NCI-H526 treated with DMSO at 0.1 percent for 48 hours (cell line): ENCODE results near the gene SGF29.
"Not testable (repeated sequence)": the region's sequence is repeated elsewhere in the genome, so short reads cannot be mapped to it uniquely, and the experiment has no call there.

ENCODE experiments used
- DNase-seq: peaks from one replicate; lab custom pipeline; 2025; lab: John Stamatoyannopoulos, UW

SGF29 gene

GRCh38 chr16:28566233-28566925 is 12.7 kb downstream of the SGF29 start:
- not testable (repeated sequence) for DNase-seq

- no peak for DNase-seq
Measured at GRCh38 chr16:28567292-28567691, 13.6 kb downstream of the SGF29 start.

GRCh38 chr16:28569021-28569420 is 15.3 kb downstream of the SGF29 start:
- no peak for DNase-seq

- DNase-seq = no peak
Measured at GRCh38 chr16:28569968-28570752, 16.4 kb downstream of the SGF29 start.

- no peak for DNase-seq
Measured at GRCh38 chr16:28572696-28573510, 19.2 kb downstream of the SGF29 start.

GRCh38 chr16:28573738-28574718 is 20.3 kb downstream of the SGF29 start:
- no peak for DNase-seq

- no peak for DNase-seq
Measured at GRCh38 chr16:28574925-28575324, 21.2 kb downstream of the SGF29 start.

- DNase-seq = no peak
Measured at GRCh38 chr16:28575446-28576109, 21.9 kb downstream of the SGF29 start.

- DNase-seq = no peak
Measured at GRCh38 chr16:28580726-28581315, 27.1 kb downstream of the SGF29 start.

GRCh38 chr16:28585674-28586073 is 32.0 kb downstream of the SGF29 start:
- no peak for DNase-seq

DNA sequence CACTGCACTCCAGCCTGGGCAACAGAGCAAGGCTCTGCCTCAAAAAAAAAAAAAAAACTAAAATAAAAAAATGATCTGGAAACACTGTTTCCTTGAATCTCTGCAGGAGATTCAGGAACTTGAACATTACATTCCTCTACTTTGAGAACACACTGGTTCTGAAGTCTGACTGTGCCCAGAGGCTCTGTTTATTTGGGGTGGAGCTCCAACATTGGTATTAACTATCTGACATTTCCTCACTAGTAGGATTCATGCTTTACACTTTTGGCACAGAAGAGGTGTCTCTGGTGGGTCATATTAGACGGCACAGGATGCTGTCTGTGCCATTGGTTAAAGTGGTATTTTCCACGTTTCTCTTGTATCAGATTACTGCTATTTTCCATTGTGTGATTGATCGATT is 32.7 kb downstream of the SGF29 start:
- no peak for DNase-seq

GRCh38 chr16:28587386-28587785 is 33.7 kb downstream of the SGF29 start:
- DNase-seq = no peak

- DNase-seq = no peak
Measured at GRCh38 chr16:28589069-28589468, 35.3 kb downstream of the SGF29 start.

DNA sequence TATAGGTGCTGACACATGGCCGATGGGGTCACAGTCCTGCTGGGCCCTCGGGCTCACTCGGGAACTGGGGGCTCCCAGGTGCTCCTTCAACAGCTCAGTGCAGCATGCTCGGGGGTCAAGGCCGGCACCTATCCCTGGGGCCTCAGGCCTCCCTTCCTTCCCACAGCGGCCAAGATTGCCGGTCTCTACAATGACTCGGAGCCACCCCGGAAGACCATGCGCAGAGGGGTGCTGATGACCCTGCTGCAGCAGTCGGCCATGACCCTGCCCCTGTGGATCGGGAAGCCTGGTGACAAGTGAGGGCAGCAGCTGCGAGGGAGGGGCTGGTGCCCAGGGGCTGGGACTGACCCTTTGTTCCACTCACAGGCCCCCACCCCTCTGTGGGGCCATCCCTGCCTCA is 36.2 kb downstream of the SGF29 start:
- no peak for DNase-seq

DNA sequence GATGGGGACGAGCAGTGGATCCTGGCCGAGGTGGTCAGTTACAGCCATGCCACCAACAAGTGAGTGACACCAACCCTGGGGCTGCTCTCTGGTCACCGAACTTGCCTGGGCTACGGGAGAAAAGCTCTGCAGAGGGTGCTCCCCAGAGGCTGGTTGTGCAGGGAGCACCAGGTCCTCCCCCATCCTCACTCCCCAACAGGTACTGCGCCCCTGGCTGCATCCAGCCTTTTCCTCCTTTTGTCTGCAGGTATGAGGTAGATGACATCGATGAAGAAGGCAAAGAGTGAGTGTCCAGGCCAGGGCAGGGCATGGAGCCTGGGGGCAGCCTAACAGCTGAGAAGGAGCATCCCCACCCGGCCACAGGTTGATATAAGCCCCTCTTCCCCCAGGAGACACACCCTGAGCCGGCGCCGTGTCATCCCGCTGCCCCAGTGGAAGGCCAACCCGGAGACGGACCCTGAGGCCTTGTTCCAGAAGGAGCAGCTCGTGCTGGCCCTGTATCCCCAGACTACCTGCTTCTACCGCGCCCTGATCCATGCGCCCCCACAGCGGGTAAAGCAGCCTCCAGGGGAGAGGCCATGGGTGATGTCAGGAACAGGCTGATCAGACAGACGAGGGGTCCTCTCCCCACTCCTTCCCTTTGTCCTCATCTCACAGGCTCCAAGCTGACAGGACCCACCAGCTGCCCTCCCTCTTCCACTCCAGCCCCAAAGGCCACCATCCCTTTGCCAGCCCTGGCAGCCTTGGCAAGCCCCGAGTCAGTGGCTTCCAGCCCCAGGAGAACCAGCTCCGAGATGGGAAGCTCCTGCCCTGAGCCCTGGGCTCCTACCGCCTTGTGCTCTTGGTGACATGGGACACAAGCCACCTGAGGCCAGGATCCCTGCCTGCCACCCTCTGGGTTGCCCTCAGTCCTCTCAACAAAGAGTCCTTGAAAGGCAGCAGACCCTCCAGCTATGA is 36.9 kb downstream of the SGF29 start:
- DNase-seq = no peak

- DNase-seq = no peak
Measured at GRCh38 chr16:28591355-28591754, 37.6 kb downstream of the SGF29 start.

DNA sequence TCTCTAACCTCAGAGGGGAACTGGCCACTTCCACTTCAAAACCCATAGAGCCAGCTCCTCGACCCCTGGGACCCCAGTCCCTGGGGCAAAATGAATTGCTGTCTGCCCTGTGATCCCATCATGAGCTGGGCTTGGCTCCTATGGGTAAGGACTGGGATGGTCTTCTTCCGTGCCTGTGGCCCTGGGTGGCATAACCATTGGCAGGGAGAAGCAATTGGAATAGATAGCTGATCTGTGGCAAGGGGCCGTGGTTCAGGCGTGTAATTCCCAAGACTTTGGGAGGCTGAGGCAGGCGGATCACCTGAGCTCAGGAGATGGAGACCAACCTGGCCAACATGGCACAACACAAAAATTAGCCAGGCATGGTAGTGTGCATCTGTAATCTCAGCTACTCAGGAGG is 38.8 kb downstream of the SGF29 start:
- DNase-seq = no peak

DNA sequence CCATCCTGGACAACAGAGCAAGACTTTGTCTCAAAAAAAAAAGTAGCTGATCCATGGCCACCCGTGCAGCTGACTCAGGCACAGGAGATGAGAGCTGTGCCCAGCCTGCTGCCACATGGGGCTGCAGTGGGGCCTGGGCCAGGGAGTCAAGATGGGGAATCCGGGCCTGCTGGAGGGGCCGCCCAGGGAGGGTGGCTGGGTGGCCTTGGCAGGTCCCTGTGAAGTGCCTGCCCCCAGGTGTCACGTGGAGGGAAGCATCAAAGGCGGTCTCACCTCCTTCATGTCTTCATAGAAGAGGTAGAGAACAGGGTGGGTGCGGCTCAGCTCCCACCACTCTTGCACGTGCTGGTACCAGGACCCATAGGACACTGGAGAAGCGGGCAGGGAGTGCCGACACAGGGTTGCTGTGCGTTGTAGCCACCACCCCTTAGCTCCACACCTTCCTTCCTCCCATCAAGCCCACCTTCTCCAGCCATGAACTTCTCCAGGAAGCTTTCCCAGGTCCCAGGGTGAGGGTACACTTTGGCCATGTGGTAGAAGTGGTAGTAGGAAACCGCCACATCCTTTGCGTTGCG is 39.3 kb downstream of the SGF29 start:
- DNase-seq = no peak

DNA sequence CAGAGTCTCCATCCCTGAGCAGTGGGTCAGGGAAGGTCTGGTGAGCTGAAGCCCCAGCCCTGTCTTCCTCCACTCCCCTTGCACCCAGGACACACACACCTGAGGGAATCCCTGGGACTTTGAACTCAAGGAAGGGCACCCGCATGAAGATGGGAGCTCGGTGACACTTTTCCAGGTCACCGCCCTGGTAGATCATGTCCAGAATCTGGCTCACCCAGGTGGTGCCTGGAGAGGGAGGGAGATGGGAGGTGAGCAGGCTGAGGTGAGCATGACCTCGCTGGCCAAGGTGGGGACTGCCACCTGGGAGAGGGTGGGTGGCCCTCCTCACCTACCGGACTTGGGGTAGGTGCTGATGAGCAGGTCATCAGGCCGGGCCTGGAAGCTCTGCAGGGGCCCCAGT is 41.7 kb downstream of the SGF29 start:
- DNase-seq = not testable (repeated sequence)
